H9 (cell line): ENCODE data around the gene PPP1R14C. TPM values are rescaled to one million over a fixed set of nuclear protein-coding genes. Genes with fewer than 3 reads are reported as not detected.

Experiments used
- DNase-seq: peaks from one replicate; pipeline ENCODE4 v3.0.0-alpha.2; 2017
- H2AFZ ChIP-seq: one replicate; pipeline ENCODE4 v1.6.1; 2013; ENCODE audit warnings: mild to moderate bottlenecking, low read length, control low read depth, moderate library complexity
- H2AK5ac ChIP-seq: 2 replicates; pipeline ENCODE4 v1.6.1; 2013; ENCODE audit warnings: low read length, control low read depth, mixed read lengths; ENCODE audit not compliant: insufficient read length
- H2BK120ac ChIP-seq: one replicate; pipeline ENCODE4 v1.6.1; 2013; ENCODE audit warnings: low read depth, mild to moderate bottlenecking, low read length, control low read depth, inconsistent platforms; ENCODE audit not compliant: poor library complexity, severe bottlenecking
- H2BK12ac ChIP-seq: 2 replicates; pipeline ENCODE4 v1.6.1; 2013; ENCODE audit warnings: low read length, control low read depth, mixed read lengths, low read depth; ENCODE audit not compliant: insufficient read length
- H2BK15ac ChIP-seq: 2 replicates; pipeline ENCODE4 v1.6.1; 2013; ENCODE audit warnings: low read depth, low read length, control low read depth
- H2BK20ac ChIP-seq: one replicate; pipeline ENCODE4 v1.6.1; 2013; ENCODE audit warnings: low read depth, mild to moderate bottlenecking, low read length, control low read depth, inconsistent platforms; ENCODE audit not compliant: poor library complexity, severe bottlenecking
- H2BK5ac ChIP-seq: 2 replicates; pipeline ENCODE4 v1.6.1; 2013; ENCODE audit warnings: low read length, control low read depth, mixed read lengths; ENCODE audit not compliant: insufficient read length
- H3K14ac ChIP-seq: 2 replicates; pipeline ENCODE4 v1.6.1; 2013; ENCODE audit warnings: low read length, control low read depth; ENCODE audit not compliant: insufficient read depth
- H3K18ac ChIP-seq: 2 replicates; pipeline ENCODE4 v1.6.1; 2013; ENCODE audit warnings: low read depth, mild to moderate bottlenecking, mixed read lengths, low read length, control low read depth; ENCODE audit not compliant: insufficient read length
- H3K23ac ChIP-seq: 2 replicates; pipeline ENCODE4 v1.6.1; 2013; ENCODE audit warnings: low read length, control low read depth, mixed read lengths, low read depth; ENCODE audit not compliant: insufficient read length
- H3K23me2 ChIP-seq: 2 replicates; pipeline ENCODE4 v1.6.1; 2013; ENCODE audit warnings: low read depth, mild to moderate bottlenecking, mixed read lengths, low read length, control low read depth; ENCODE audit not compliant: insufficient read length, poor library complexity, severe bottlenecking
- H3K27ac ChIP-seq: 2 replicates; pipeline ENCODE4 v1.5.1; 2013; ENCODE audit warnings: low read length, control low read depth, mixed read lengths, low read depth; ENCODE audit not compliant: insufficient read length
- H3K27me3 ChIP-seq: 2 replicates; pipeline ENCODE4 v1.6.1; 2013; ENCODE audit warnings: low read length, control low read depth, inconsistent platforms; ENCODE audit not compliant: insufficient read depth
- H3K4ac ChIP-seq: 2 replicates; pipeline ENCODE4 v1.6.1; 2013; ENCODE audit warnings: low read depth, mild to moderate bottlenecking, control low read depth, inconsistent platforms, low read length, moderate library complexity
- H3K4me1 ChIP-seq: 2 replicates; pipeline ENCODE4 v1.6.1; 2013; ENCODE audit warnings: low read length, control low read depth, inconsistent platforms; ENCODE audit not compliant: insufficient read depth
- H3K4me2 ChIP-seq: 2 replicates; pipeline ENCODE4 v1.6.1; 2013; ENCODE audit warnings: low read length, control low read depth, mixed read lengths; ENCODE audit not compliant: insufficient read length, insufficient read depth
- H3K56ac ChIP-seq: 2 replicates; pipeline ENCODE4 v1.6.1; 2013; ENCODE audit warnings: low read depth, mild to moderate bottlenecking, mixed read lengths, low read length, control low read depth; ENCODE audit not compliant: insufficient read length
- H3K79me1 ChIP-seq: 2 replicates; pipeline ENCODE4 v1.6.1; 2013; ENCODE audit warnings: low read depth, mild to moderate bottlenecking, moderate library complexity, low read length, control low read depth, inconsistent platforms; ENCODE audit not compliant: insufficient read depth, poor library complexity, severe bottlenecking
- H3K79me2 ChIP-seq: 2 replicates; pipeline ENCODE4 v1.6.1; 2013; ENCODE audit warnings: low read length, control low read depth, inconsistent platforms; ENCODE audit not compliant: insufficient read depth
- H3K9ac ChIP-seq: 2 replicates; pipeline ENCODE4 v1.6.1; 2013; ENCODE audit warnings: low read length, control low read depth, mixed read lengths; ENCODE audit not compliant: insufficient read length; ENCODE audit errors: extremely low read depth
- H3K9me3 ChIP-seq: one replicate; pipeline ENCODE4 v1.6.1; 2013; ENCODE audit warnings: low read depth, low read length, inconsistent platforms; ENCODE audit not compliant: control insufficient read depth
- H3T11ph ChIP-seq: one replicate; pipeline ENCODE4 v1.6.1; 2013; ENCODE audit warnings: mild to moderate bottlenecking, low read length, control low read depth, inconsistent platforms
- H4K20me1 ChIP-seq: one replicate; pipeline ENCODE4 v1.6.1; 2013; ENCODE audit not compliant: control insufficient read depth, insufficient read length, insufficient read depth
- H4K5ac ChIP-seq: 2 replicates; pipeline ENCODE4 v1.6.1; 2013; ENCODE audit warnings: low read depth, mild to moderate bottlenecking, mixed read lengths, low read length, control low read depth; ENCODE audit not compliant: insufficient read length
- H4K8ac ChIP-seq: replicated peaks from 2 replicates; pipeline ENCODE4 v1.6.1; 2013; ENCODE audit warnings: low read length, control low read depth, mixed read lengths, low read depth; ENCODE audit not compliant: insufficient read length
- H4K91ac ChIP-seq: 2 replicates; pipeline ENCODE4 v1.6.1; 2013; ENCODE audit warnings: low read depth, mild to moderate bottlenecking, moderate library complexity, mixed read lengths, low read length, control low read depth; ENCODE audit not compliant: insufficient read length
- H3K27ac Mint-ChIP-seq, 3 experiments: 2 replicates in 2 of 3; 3 replicates in 1 of 3; pipeline ENCODE4 v1.8.0; 2020 to 2021; ENCODE audit warnings: mixed read lengths in 3 of 3, mild to moderate bottlenecking in 1 of 3, moderate library complexity in 1 of 3
- H3K27me3 Mint-ChIP-seq: 2 replicates; pipeline ENCODE4 v1.8.0; 2021; ENCODE audit warnings: low read depth, mild to moderate bottlenecking, moderate library complexity, mixed read lengths
- H3K36me3 Mint-ChIP-seq, 3 experiments: 2 replicates in 2 of 3; 3 replicates in 1 of 3; pipeline ENCODE4 v1.8.0; 2020 to 2021; ENCODE audit warnings: low read depth in 3 of 3, mixed read lengths in 3 of 3; ENCODE audit not compliant: insufficient read depth in 1 of 3
- H3K4me1 Mint-ChIP-seq, 2 experiments: 2 replicates each; pipeline ENCODE4 v1.8.0; 2020; ENCODE audit warnings: mixed read lengths in 2 of 2
- H3K4me3 Mint-ChIP-seq, 2 experiments: 2 replicates in 1 of 2; 3 replicates in 1 of 2; pipeline ENCODE4 v1.8.0; 2020 to 2021; ENCODE audit warnings: mild to moderate bottlenecking in 2 of 2, mixed read lengths in 2 of 2, moderate library complexity in 1 of 2
- H3K9me3 Mint-ChIP-seq, 2 experiments: 2 replicates in 1 of 2; 3 replicates in 1 of 2; pipeline ENCODE4 v1.8.0; 2020; ENCODE audit warnings: mild to moderate bottlenecking in 2 of 2, mixed read lengths in 2 of 2, moderate library complexity in 1 of 2
- CTCF ChIP-seq: fragments of 200-600 bp; sonication (generic); conservative IDR thresholded peaks from 3 replicates; pipeline ENCODE4 v1.8.0; 2021; ENCODE audit warnings: antibody characterized with exemption, mild to moderate bottlenecking
- WGBS: extraction: QIAGEN DNeasy Blood & Tissue Kit; methylation state at CpG from one replicate; pipeline ENCODE4 v1.1.7; 2013; ENCODE audit warnings: missing lambda C conversion rate, low lambda C conversion rate, mixed read lengths; ENCODE audit not compliant: insufficient read length; ENCODE audit errors: extremely low coverage; 5-methylcytosine and 5-hydroxymethylcytosine counted together
- total RNA-seq: library from RNA; stranded (reverse); gene quantifications from 2 replicates; pipeline ENCODE4 v1.2.1, GENCODE V29; 2021

PPP1R14C gene
- total RNA-seq, 1 experiment from 2014 or later = 0.37 TPM

DNA sequence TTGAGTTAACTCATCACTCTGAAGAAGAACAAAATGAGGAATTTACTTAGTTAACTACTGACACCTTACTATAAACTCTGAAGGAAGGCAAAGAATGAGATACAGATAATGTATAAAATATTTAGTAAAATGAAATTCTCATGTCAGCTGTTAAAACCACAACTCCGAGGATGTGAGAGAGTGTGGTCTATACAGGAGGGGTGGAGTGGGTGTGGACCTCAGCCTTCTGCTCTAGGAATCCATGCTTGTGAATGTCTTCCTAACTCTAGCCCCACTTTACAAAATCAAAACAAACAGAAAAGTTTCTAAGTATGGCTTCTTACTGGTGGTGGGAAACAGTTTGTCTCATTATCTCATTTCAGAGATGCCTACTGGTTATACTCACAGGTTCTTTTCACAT, 14.2 kb downstream of the PPP1R14C start:
- H3K4me1 Mint-ChIP-seq = peaks cover 0 to 3% of the 10 kb centered on the region in 2 experiments; a peak in 1 of 4 replicates
- no CpG with 5 or more reads among the region's 1 CpG for WGBS
- Histone ChIP-seq H3K9me3 (no peaks in the 10 kb centered on the region), H3K27ac (no peak overlapping the region), H3K4me1 (no peaks in the 10 kb centered on the region), H2BK20ac (no peak overlapping the region), H2AK5ac (no peak overlapping the region), H2AFZ (no peak overlapping the region), H3K79me1 (no peaks in the 10 kb centered on the region), H2BK5ac (no peak overlapping the region), H3K4me2 (no peak overlapping the region), H2BK15ac (no peak overlapping the region), H3K56ac (no peak overlapping the region), H3K23ac (no peak overlapping the region), H4K91ac (no peak overlapping the region), H3K23me2 (no peaks in the 10 kb centered on the region), H4K8ac (no peak overlapping the region), H3K9ac (no peak overlapping the region), H3K79me2 (no peaks in the 10 kb centered on the region), H3K18ac (no peak overlapping the region), H4K5ac (no peak overlapping the region), H3K4ac (no peak overlapping the region), H4K20me1 (no peaks in the 10 kb centered on the region), H3K27me3 (no peaks in the 10 kb centered on the region; the same call in 1 of the 2 replicates), H3T11ph (no peak overlapping the region), H2BK120ac (no peak overlapping the region), H2BK12ac (no peak overlapping the region), H3K14ac (no peak overlapping the region)
- H3K27me3 Mint-ChIP-seq = peaks cover 34% of the 10 kb centered on the region
- H3K4me3 Mint-ChIP-seq = no peak overlapping the region
- TF ChIP-seq CTCF = no peak
- no peaks in the 10 kb centered on the region for H3K36me3 Mint-ChIP-seq
- no peaks in the 10 kb centered on the region for H3K9me3 Mint-ChIP-seq
- no peak for DNase-seq
- H3K27ac Mint-ChIP-seq = no peak overlapping the region
